ENCODE measurements around the gene ITCH.
"Not testable (repeated sequence)": the region's sequence is repeated elsewhere in the genome, so short reads cannot be mapped to it uniquely, and the experiment has no call there.

Gene ITCH

GRCh38 chr20:34377072-34377847 is 14.2 kb downstream of the ITCH start:
- H3K36me3 ChIP-seq (replicated peaks in 1 of 2; ENCODE audit: control insufficient read depth in 2 of 2, insufficient read depth in 2 of 2, low read length in 2 of 2) = peaks cover 0 to 78% of the 10 kb centered on the region in 2 donors
- no peak overlapping the region for H3K4ac ChIP-seq (ENCODE audit: low read length)
- H4K8ac ChIP-seq (ENCODE audit: low read depth, low read length) = no peak overlapping the region
- DNase-seq (ENCODE audit: low spot score) = no peak
- H3K4me3 ChIP-seq (ENCODE audit: low read length in 2 of 2) = no peak overlapping the region
- peaks cover 0 to 5% of the 10 kb centered on the region in 2 donors for H3K4me1 ChIP-seq (ENCODE audit: control insufficient read depth in 2 of 2, insufficient read depth in 1 of 2, low read depth in 1 of 2, low read length in 2 of 2)
- no peak overlapping the region for H3K4me2 ChIP-seq (ENCODE audit: insufficient read depth, low read length, poor library complexity, severe bottlenecking)
- no peak overlapping the region for H3K14ac ChIP-seq (ENCODE audit: low read length)
- no peak overlapping the region for H2AK5ac ChIP-seq (ENCODE audit: low read depth, low read length)
- H3K9ac ChIP-seq (ENCODE audit: low read depth, low read length, poor library complexity) = no peak overlapping the region
- H2BK15ac ChIP-seq (ENCODE audit: low read length) = no peak overlapping the region
- H2BK5ac ChIP-seq (ENCODE audit: low read length) = no peak overlapping the region
- no peak overlapping the region for H3K27ac ChIP-seq (replicated peaks; ENCODE audit: low read length)
- no peak overlapping the region for H3K18ac ChIP-seq (ENCODE audit: low read length)
- H2BK120ac ChIP-seq (ENCODE audit: low read depth, low read length) = no peak overlapping the region
- H3K79me1 ChIP-seq (ENCODE audit: low read depth, low read length) = peaks cover 9% of the 10 kb centered on the region
- H3K23ac ChIP-seq (ENCODE audit: low read depth, low read length, poor library complexity) = no peak overlapping the region
- H4K91ac ChIP-seq (ENCODE audit: low read depth, low read length, poor library complexity) = no peak overlapping the region
- no peak overlapping the region for H2BK12ac ChIP-seq (ENCODE audit: low read length)
- no peaks in the 10 kb centered on the region for H3K27me3 ChIP-seq (ENCODE audit: control insufficient read depth in 3 of 3, insufficient read depth in 3 of 3, low read depth in 1 of 3, low read length in 3 of 3)
- no peaks in the 10 kb centered on the region for H3K9me3 ChIP-seq (replicated peaks in 1 of 2; ENCODE audit: control insufficient read depth in 2 of 2, insufficient read depth in 1 of 2, low read depth in 1 of 2, low read length in 2 of 2)
- H2AFZ ChIP-seq (ENCODE audit: low read length) = no peak overlapping the region
- WGBS, 2 donors (ENCODE audit: extremely low coverage in 2 of 2, insufficient read length in 2 of 2, insufficient replicate concordance in 1 of 2) = no CpG with 5 or more reads among the region's 16 CpGs

GRCh38 chr20:34382174-34382573 is 19.1 kb downstream of the ITCH start:
- H2AFZ ChIP-seq (ENCODE audit: low read length) = no peak overlapping the region
- H3K4me1 ChIP-seq (ENCODE audit: control insufficient read depth in 2 of 2, insufficient read depth in 1 of 2, low read depth in 1 of 2, low read length in 2 of 2) = no peaks in the 10 kb centered on the region
- WGBS, 2 donors (ENCODE audit: extremely low coverage in 2 of 2, insufficient read length in 2 of 2, insufficient replicate concordance in 1 of 2) = no CpG with 5 or more reads among the region's 3 CpGs

GRCh38 chr20:34382877-34383455 is 19.9 kb downstream of the ITCH start:
- not testable (repeated sequence) for H3K4me1 ChIP-seq (ENCODE audit: control insufficient read depth in 2 of 2, insufficient read depth in 1 of 2, low read depth in 1 of 2, low read length in 2 of 2); H2BK120ac ChIP-seq (ENCODE audit: low read depth, low read length); H3K14ac ChIP-seq (ENCODE audit: low read length); H2BK5ac ChIP-seq (ENCODE audit: low read length); H3K23ac ChIP-seq (ENCODE audit: low read depth, low read length, poor library complexity); H3K4me3 ChIP-seq (ENCODE audit: low read length in 2 of 2); H3K27ac ChIP-seq (replicated peaks; ENCODE audit: low read length); H3K9me3 ChIP-seq (replicated peaks in 1 of 2; ENCODE audit: control insufficient read depth in 2 of 2, insufficient read depth in 1 of 2, low read depth in 1 of 2, low read length in 2 of 2); H2BK15ac ChIP-seq (ENCODE audit: low read length); H3K79me1 ChIP-seq (ENCODE audit: low read depth, low read length); H2AK5ac ChIP-seq (ENCODE audit: low read depth, low read length); H3K4me2 ChIP-seq (ENCODE audit: insufficient read depth, low read length, poor library complexity, severe bottlenecking); H3K18ac ChIP-seq (ENCODE audit: low read length); H2BK12ac ChIP-seq (ENCODE audit: low read length); DNase-seq (ENCODE audit: low spot score); H4K91ac ChIP-seq (ENCODE audit: low read depth, low read length, poor library complexity); H3K27me3 ChIP-seq (ENCODE audit: control insufficient read depth in 3 of 3, insufficient read depth in 3 of 3, low read depth in 1 of 3, low read length in 3 of 3); H4K8ac ChIP-seq (ENCODE audit: low read depth, low read length); H3K9ac ChIP-seq (ENCODE audit: low read depth, low read length, poor library complexity); H3K4ac ChIP-seq (ENCODE audit: low read length); H2AFZ ChIP-seq (ENCODE audit: low read length)
- WGBS, 2 donors (ENCODE audit: extremely low coverage in 2 of 2, insufficient read length in 2 of 2, insufficient replicate concordance in 1 of 2) = no CpG with 5 or more reads among the region's 14 CpGs
- peaks cover 0 to 36% of the 10 kb centered on the region in 2 donors for H3K36me3 ChIP-seq (replicated peaks in 1 of 2; ENCODE audit: control insufficient read depth in 2 of 2, insufficient read depth in 2 of 2, low read length in 2 of 2)

More at GRCh38 chr20:34382174-34382573, 19.1 kb downstream of the ITCH start:
- Histone ChIP-seq H3K36me3 (replicated peaks in 1 of 2; ENCODE audit: control insufficient read depth in 2 of 2, insufficient read depth in 2 of 2, low read length in 2 of 2) (peaks cover 0 to 35% of the 10 kb centered on the region in 2 donors), H2BK120ac (ENCODE audit: low read depth, low read length) (no peak overlapping the region), H2BK12ac (ENCODE audit: low read length) (no peak overlapping the region), H3K79me1 (ENCODE audit: low read depth, low read length) (peaks cover 7% of the 10 kb centered on the region), H2AK5ac (ENCODE audit: low read depth, low read length) (no peak overlapping the region), H3K9me3 (replicated peaks in 1 of 2; ENCODE audit: control insufficient read depth in 2 of 2, insufficient read depth in 1 of 2, low read depth in 1 of 2, low read length in 2 of 2) (no peaks in the 10 kb centered on the region), H3K14ac (ENCODE audit: low read length) (no peak overlapping the region), H3K23ac (ENCODE audit: low read depth, low read length, poor library complexity) (no peak overlapping the region), H3K4me2 (ENCODE audit: insufficient read depth, low read length, poor library complexity, severe bottlenecking) (no peak overlapping the region), H3K27me3 (ENCODE audit: control insufficient read depth in 3 of 3, insufficient read depth in 3 of 3, low read depth in 1 of 3, low read length in 3 of 3) (no peaks in the 10 kb centered on the region), H3K4ac (ENCODE audit: low read length) (no peak overlapping the region), H4K8ac (ENCODE audit: low read depth, low read length) (no peak overlapping the region), H2BK5ac (ENCODE audit: low read length) (no peak overlapping the region), H3K27ac (replicated peaks; ENCODE audit: low read length) (no peak overlapping the region), H3K18ac (ENCODE audit: low read length) (no peak overlapping the region), H2BK15ac (ENCODE audit: low read length) (no peak overlapping the region), H3K4me3 (ENCODE audit: low read length in 2 of 2) (no peak overlapping the region), H3K9ac (ENCODE audit: low read depth, low read length, poor library complexity) (no peak overlapping the region), H4K91ac (ENCODE audit: low read depth, low read length, poor library complexity) (no peak overlapping the region)
- no peak for DNase-seq (ENCODE audit: low spot score)

GRCh38 chr20:34385464-34385863 is 22.4 kb downstream of the ITCH start:
- Histone ChIP-seq H3K36me3 (replicated peaks in 1 of 2; ENCODE audit: control insufficient read depth in 2 of 2, insufficient read depth in 2 of 2, low read length in 2 of 2) (peaks cover 0 to 45% of the 10 kb centered on the region in 2 donors), H3K27me3 (ENCODE audit: control insufficient read depth in 3 of 3, insufficient read depth in 3 of 3, low read depth in 1 of 3, low read length in 3 of 3) (no peaks in the 10 kb centered on the region), H3K9me3 (replicated peaks in 1 of 2; ENCODE audit: control insufficient read depth in 2 of 2, insufficient read depth in 1 of 2, low read depth in 1 of 2, low read length in 2 of 2) (no peaks in the 10 kb centered on the region), H3K4me1 (ENCODE audit: control insufficient read depth in 2 of 2, insufficient read depth in 1 of 2, low read depth in 1 of 2, low read length in 2 of 2) (no peaks in the 10 kb centered on the region), H3K27ac (replicated peaks; ENCODE audit: low read length) (no peak overlapping the region), H2AK5ac (ENCODE audit: low read depth, low read length) (no peak overlapping the region), H4K8ac (ENCODE audit: low read depth, low read length) (no peak overlapping the region), H2BK12ac (ENCODE audit: low read length) (no peak overlapping the region), H2BK5ac (ENCODE audit: low read length) (no peak overlapping the region), H3K18ac (ENCODE audit: low read length) (no peak overlapping the region), H4K91ac (ENCODE audit: low read depth, low read length, poor library complexity) (no peak overlapping the region), H2AFZ (ENCODE audit: low read length) (no peak overlapping the region), H3K14ac (ENCODE audit: low read length) (no peak overlapping the region), H3K4me3 (ENCODE audit: low read length in 2 of 2) (no peak overlapping the region), H3K23ac (ENCODE audit: low read depth, low read length, poor library complexity) (no peak overlapping the region), H2BK15ac (ENCODE audit: low read length) (no peak overlapping the region), H3K9ac (ENCODE audit: low read depth, low read length, poor library complexity) (no peak overlapping the region), H2BK120ac (ENCODE audit: low read depth, low read length) (no peak overlapping the region), H3K4me2 (ENCODE audit: insufficient read depth, low read length, poor library complexity, severe bottlenecking) (no peak overlapping the region), H3K79me1 (ENCODE audit: low read depth, low read length) (peaks cover 7% of the 10 kb centered on the region), H3K4ac (ENCODE audit: low read length) (no peak overlapping the region)
- no peak for DNase-seq (ENCODE audit: low spot score)
- WGBS, 2 donors (ENCODE audit: extremely low coverage in 2 of 2, insufficient read length in 2 of 2, insufficient replicate concordance in 1 of 2) = no CpG with 5 or more reads among the region's 1 CpG
